NCI-H2171 treated with DMSO at 0.1 percent for 48 hours (cell line): ENCODE data around the gene ALDH1B1.

ENCODE experiments used
- DNase-seq: peaks from one replicate; lab custom pipeline; 2025; lab: John Stamatoyannopoulos, UW

The ALDH1B1 gene

GRCh38 chr9:38416461-38416860 lies 24.0 kb downstream of the ALDH1B1 start:
- DNase-seq, result no peak

- peak; percentile 28 for DNase-seq
Measured at GRCh38 chr9:38417003-38417945, 24.8 kb downstream of the ALDH1B1 start.

GRCh38 chr9:38418366-38418765 lies 25.9 kb downstream of the ALDH1B1 start:
- DNase-seq, result no peak

GRCh38 chr9:38419181-38419580 lies 26.7 kb downstream of the ALDH1B1 start:
- DNase-seq, result no peak

GRCh38 chr9:38421498-38422211 lies 29.2 kb downstream of the ALDH1B1 start:
- peak; percentile 97 for DNase-seq

GRCh38 chr9:38422555-38423260 lies 30.2 kb downstream of the ALDH1B1 start:
- peak; percentile 55 for DNase-seq

- peak; percentile 73 for DNase-seq
Measured at GRCh38 chr9:38423273-38423972, 30.9 kb downstream of the ALDH1B1 start.

- peak; percentile 80 for DNase-seq
Measured at GRCh38 chr9:38423973-38424843, 31.7 kb downstream of the ALDH1B1 start, which contains the start of gene IGFBPL1. Gene IGFBPL1 (minus strand): TSS chr9:38424454. CDS start chr9:38424424, 30 bp downstream.

- no peak for DNase-seq
Measured at GRCh38 chr9:38424918-38425317, 32.4 kb downstream of the ALDH1B1 start.

- DNase-seq, result no peak
Measured at GRCh38 chr9:38428062-38428461, 35.6 kb downstream of the ALDH1B1 start.

- no peak for DNase-seq
Measured at GRCh38 chr9:38431116-38431515, 38.6 kb downstream of the ALDH1B1 start.

GRCh38 chr9:38432922-38433510 lies 40.5 kb downstream of the ALDH1B1 start:
- peak; percentile 70 for DNase-seq

- DNase-seq, result no peak
Measured at GRCh38 chr9:38434365-38434764, 41.9 kb downstream of the ALDH1B1 start.

- DNase-seq, result no peak
Measured at GRCh38 chr9:38434853-38435252, 42.4 kb downstream of the ALDH1B1 start.

GRCh38 chr9:38435521-38435920 lies 43.0 kb downstream of the ALDH1B1 start:
- no peak for DNase-seq

- DNase-seq, result no peak
Measured at GRCh38 chr9:38436708-38437107, 44.2 kb downstream of the ALDH1B1 start.

GRCh38 chr9:38437193-38437823 lies 44.8 kb downstream of the ALDH1B1 start:
- DNase-seq, result no peak

- no peak for DNase-seq
Measured at GRCh38 chr9:38439291-38439915, 46.9 kb downstream of the ALDH1B1 start.

GRCh38 chr9:38439916-38440301 lies 47.4 kb downstream of the ALDH1B1 start:
- no peak for DNase-seq
